ENCODE results near the gene LCTL. TPM values are rescaled to one million over a fixed set of nuclear protein-coding genes. Genes with fewer than 3 reads are reported as not detected.
"Not testable (repeated sequence)": the region's sequence is repeated elsewhere in the genome, so short reads cannot be mapped to it uniquely, and the experiment has no call there.

The LCTL gene
- total RNA-seq, 2 donors from 2014 or later, result not detected

DNA sequence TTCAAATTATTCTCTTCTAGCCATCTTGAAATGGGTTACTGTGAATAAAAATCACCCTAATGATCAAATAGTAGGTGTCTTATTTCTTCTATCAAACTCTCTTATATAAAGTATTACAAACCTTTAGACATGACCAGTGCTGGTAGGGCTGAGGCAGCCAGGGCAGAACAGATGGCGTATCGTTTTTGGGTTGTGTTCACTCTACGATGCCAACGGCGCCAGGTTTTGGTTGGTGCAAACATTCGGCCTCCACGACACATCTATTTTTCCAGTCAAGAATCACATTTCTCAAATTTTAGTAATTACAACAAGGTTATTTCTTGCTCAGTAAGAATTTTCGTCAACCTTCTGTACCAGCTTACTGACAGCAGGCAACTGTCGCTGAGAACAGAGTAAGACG lies 63.3 kb downstream of the LCTL start:
- H3K4me1 ChIP-seq, result peaks cover 0 to 36% of the 10 kb centered on the region in 2 donors

GRCh38 chr15:66500346-66500745 lies 65.5 kb downstream of the LCTL start:
- not testable (repeated sequence) for DNase-seq (ENCODE audit: low spot score); H3K9me3 ChIP-seq; H3K4me3 ChIP-seq; H3K27me3 ChIP-seq; H3K27ac ChIP-seq
- peaks cover 59% of the 10 kb centered on the region for H3K36me3 ChIP-seq
- H3K4me1 ChIP-seq, result peaks cover 0 to 44% of the 10 kb centered on the region in 2 donors

More for the DNA sequence above, 63.3 kb downstream of the LCTL start:
- Histone ChIP-seq H3K9me3 (no peaks in the 10 kb centered on the region), H3K4me3 (no peak overlapping the region), H3K27me3 (no peaks in the 10 kb centered on the region), H3K27ac (no peak overlapping the region), H3K36me3 (peaks cover 56% of the 10 kb centered on the region)
- DNase-seq (ENCODE audit: low spot score), result no peak
- TF ChIP-seq, protein P1, sequence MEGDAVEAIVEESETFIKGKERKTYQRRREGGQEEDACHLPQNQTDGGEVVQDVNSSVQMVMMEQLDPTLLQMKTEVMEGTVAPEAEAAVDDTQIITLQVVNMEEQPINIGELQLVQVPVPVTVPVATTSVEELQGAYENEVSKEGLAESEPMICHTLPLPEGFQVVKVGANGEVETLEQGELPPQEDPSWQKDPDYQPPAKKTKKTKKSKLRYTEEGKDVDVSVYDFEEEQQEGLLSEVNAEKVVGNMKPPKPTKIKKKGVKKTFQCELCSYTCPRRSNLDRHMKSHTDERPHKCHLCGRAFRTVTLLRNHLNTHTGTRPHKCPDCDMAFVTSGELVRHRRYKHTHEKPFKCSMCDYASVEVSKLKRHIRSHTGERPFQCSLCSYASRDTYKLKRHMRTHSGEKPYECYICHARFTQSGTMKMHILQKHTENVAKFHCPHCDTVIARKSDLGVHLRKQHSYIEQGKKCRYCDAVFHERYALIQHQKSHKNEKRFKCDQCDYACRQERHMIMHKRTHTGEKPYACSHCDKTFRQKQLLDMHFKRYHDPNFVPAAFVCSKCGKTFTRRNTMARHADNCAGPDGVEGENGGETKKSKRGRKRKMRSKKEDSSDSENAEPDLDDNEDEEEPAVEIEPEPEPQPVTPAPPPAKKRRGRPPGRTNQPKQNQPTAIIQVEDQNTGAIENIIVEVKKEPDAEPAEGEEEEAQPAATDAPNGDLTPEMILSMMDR (IDR thresholded peaks at IDR 0.05), result no peak

- H3K27ac ChIP-seq, result no peak overlapping the region
- H3K36me3 ChIP-seq, result peaks cover 74% of the 10 kb centered on the region
- H3K27me3 ChIP-seq, result no peaks in the 10 kb centered on the region
- TF ChIP-seq, protein P1 (IDR thresholded peaks at IDR 0.05), result peak in 1 of 2 donors; percentile 53
- no peaks in the 10 kb centered on the region for H3K9me3 ChIP-seq
- peaks cover 0 to 40% of the 10 kb centered on the region in 2 donors for H3K4me1 ChIP-seq
- DNase-seq (ENCODE audit: low spot score), result peak; percentile 28
- no peak overlapping the region for H3K4me3 ChIP-seq
Measured at GRCh38 chr15:66498501-66499386, 67.1 kb downstream of the LCTL start.

Other genes starting within 250 kb of the LCTL start
- gene TIPIN, start 209.3 kb downstream of the LCTL start, total RNA-seq, result 1 to 10 TPM; 1.4 to 5.7 TPM
- 10 to 100 TPM; 31.3 to 36.4 TPM for gene MAP2K1, start 179.1 kb downstream of the LCTL start, total RNA-seq
- gene SNAPC5, start 68.2 kb downstream of the LCTL start, total RNA-seq, result 10 to 100 TPM; 27.6 to 35.3 TPM
- gene RPL4, start 61.1 kb downstream of the LCTL start, total RNA-seq, result 1,000 to 10,000 TPM; 2,054 to 2,622 TPM
- gene ZWILCH, start 60.7 kb downstream of the LCTL start, total RNA-seq, result under 1 TPM; 0.89 to 0.98 TPM
- gene SMAD6, start 136.2 kb upstream of the LCTL start, total RNA-seq, result 100 to 1,000 TPM in 1 of 2 donors, 10 to 100 TPM in 1; 20.8 to 104 TPM

All from right atrium auricular region (tissue), 2 donors.